Measurements from ENCODE around the gene INSM1. TPM values are rescaled to one million over a fixed set of nuclear protein-coding genes. Genes with fewer than 3 reads are reported as not detected.

The INSM1 gene
- polyA plus RNA-seq, 1 donor (not counting 4 experiments of a cell fraction or from before 2014, with no cell fraction given), result not detected

DNA sequence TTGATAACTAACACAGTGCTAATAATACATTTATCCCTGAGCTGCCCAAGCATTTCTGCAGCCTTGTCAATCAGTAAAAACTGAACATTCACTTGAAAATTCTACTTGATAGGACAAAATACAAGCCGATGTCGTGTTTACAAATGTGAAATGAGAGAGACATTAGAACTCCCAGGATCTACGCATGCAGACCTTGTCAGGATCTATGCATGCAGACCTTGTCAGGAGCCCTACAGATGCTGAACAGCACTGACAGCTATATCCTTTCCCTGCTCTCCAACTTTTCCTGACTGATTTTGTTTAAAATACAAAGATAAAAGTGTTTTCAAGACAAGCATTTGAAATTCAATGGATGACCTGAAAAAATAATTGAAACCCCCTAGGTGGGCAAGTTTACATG is 28.9 kb downstream of the INSM1 start:
- TF ChIP-seq, protein P1, sequence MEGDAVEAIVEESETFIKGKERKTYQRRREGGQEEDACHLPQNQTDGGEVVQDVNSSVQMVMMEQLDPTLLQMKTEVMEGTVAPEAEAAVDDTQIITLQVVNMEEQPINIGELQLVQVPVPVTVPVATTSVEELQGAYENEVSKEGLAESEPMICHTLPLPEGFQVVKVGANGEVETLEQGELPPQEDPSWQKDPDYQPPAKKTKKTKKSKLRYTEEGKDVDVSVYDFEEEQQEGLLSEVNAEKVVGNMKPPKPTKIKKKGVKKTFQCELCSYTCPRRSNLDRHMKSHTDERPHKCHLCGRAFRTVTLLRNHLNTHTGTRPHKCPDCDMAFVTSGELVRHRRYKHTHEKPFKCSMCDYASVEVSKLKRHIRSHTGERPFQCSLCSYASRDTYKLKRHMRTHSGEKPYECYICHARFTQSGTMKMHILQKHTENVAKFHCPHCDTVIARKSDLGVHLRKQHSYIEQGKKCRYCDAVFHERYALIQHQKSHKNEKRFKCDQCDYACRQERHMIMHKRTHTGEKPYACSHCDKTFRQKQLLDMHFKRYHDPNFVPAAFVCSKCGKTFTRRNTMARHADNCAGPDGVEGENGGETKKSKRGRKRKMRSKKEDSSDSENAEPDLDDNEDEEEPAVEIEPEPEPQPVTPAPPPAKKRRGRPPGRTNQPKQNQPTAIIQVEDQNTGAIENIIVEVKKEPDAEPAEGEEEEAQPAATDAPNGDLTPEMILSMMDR (optimal IDR thresholded peaks at IDR 0.05 in 1 of 3, IDR thresholded peaks at IDR 0.05 in 1 of 3, conservative IDR thresholded peaks at IDR 0.05 in 1 of 3; ENCODE audit: extremely low read depth in 1 of 3, insufficient read depth in 2 of 3, low read length in 3 of 3), result no peak
- no peak for TF ChIP-seq EZH2 (IDR thresholded peaks at IDR 0.05; ENCODE audit: low read length)
- Histone ChIP-seq H3K27ac (ENCODE audit: control insufficient read depth, insufficient read depth, low read length) (no peak overlapping the region), H3K27me3 (ENCODE audit: control insufficient read depth, extremely low read depth, insufficient read depth, low read length) (no peaks in the 10 kb centered on the region), H3K9me3 (ENCODE audit: control insufficient read depth, low read depth, low read length) (no peaks in the 10 kb centered on the region), H3K4me1 (ENCODE audit: control insufficient read depth, extremely low read depth, insufficient read depth, low read length) (no peaks in the 10 kb centered on the region), H3K9ac (ENCODE audit: control insufficient read depth, extremely low read depth, insufficient read depth, low read length) (no peak overlapping the region), H3K9me1 (ENCODE audit: control insufficient read depth, extremely low read depth, insufficient read depth, low read length) (no peaks in the 10 kb centered on the region), H3K79me2 (ENCODE audit: control insufficient read depth, insufficient read depth, low read length) (no peaks in the 10 kb centered on the region), H3K4me3 (ENCODE audit: control insufficient read depth in 2 of 3, extremely low read depth in 1 of 3, insufficient read depth in 2 of 3, low read depth in 1 of 3, low read length in 3 of 3) (no peak overlapping the region), H4K20me1 (ENCODE audit: control insufficient read depth, extremely low read depth, insufficient read depth, low read length) (no peaks in the 10 kb centered on the region), H3K36me3 (ENCODE audit: control insufficient read depth in 2 of 2, extremely low read depth in 1 of 2, insufficient read depth in 2 of 2, low read length in 2 of 2) (no peaks in the 10 kb centered on the region), H3K4me2 (ENCODE audit: control insufficient read depth, extremely low read depth, insufficient read depth, low read depth, low read length) (no peak overlapping the region), H2AFZ (ENCODE audit: control insufficient read depth, low read length) (no peak overlapping the region)
- FAIRE-seq, result no peak
- no peak for DNase-seq (ENCODE audit: low read depth, low spot score)
- dilution Hi-C loops (cut with MboI; ENCODE audit: extremely low pct_ligation_motif_present, low sequenced_read_pairs), result no loop called here

DNA sequence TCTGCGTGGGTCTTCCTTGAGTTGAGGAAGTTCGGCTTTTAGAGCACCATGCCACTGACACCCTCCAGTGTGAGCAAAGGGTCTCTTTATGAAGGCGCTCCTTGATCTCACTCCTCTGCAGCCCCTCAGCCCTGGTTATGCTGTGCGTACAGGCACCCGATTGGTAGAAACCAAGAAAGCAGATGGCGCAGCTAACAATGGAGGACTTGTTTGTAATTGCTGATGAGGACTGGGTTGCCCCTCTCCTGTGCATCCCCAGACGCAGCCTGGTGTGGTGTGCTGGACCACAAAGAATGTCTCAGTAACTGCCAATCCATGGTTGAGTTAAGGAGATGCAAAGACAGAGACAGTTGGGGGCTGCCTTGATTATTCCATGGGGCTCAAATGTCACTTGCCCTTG is 30.2 kb downstream of the INSM1 start:
- dilution Hi-C loops (cut with MboI; ENCODE audit: extremely low pct_ligation_motif_present, low sequenced_read_pairs), result no loop called here
- Histone ChIP-seq H3K79me2 (ENCODE audit: control insufficient read depth, insufficient read depth, low read length) (no peaks in the 10 kb centered on the region), H4K20me1 (ENCODE audit: control insufficient read depth, extremely low read depth, insufficient read depth, low read length) (no peaks in the 10 kb centered on the region), H3K4me2 (ENCODE audit: control insufficient read depth, extremely low read depth, insufficient read depth, low read depth, low read length) (no peak overlapping the region), H3K4me1 (ENCODE audit: control insufficient read depth, extremely low read depth, insufficient read depth, low read length) (no peaks in the 10 kb centered on the region), H3K27ac (ENCODE audit: control insufficient read depth, insufficient read depth, low read length) (no peak overlapping the region), H3K9me3 (ENCODE audit: control insufficient read depth, low read depth, low read length) (no peaks in the 10 kb centered on the region), H2AFZ (ENCODE audit: control insufficient read depth, low read length) (no peak overlapping the region), H3K4me3 (ENCODE audit: control insufficient read depth in 2 of 3, extremely low read depth in 1 of 3, insufficient read depth in 2 of 3, low read depth in 1 of 3, low read length in 3 of 3) (no peak overlapping the region), H3K27me3 (ENCODE audit: control insufficient read depth, extremely low read depth, insufficient read depth, low read length) (no peaks in the 10 kb centered on the region), H3K36me3 (ENCODE audit: control insufficient read depth in 2 of 2, extremely low read depth in 1 of 2, insufficient read depth in 2 of 2, low read length in 2 of 2) (no peaks in the 10 kb centered on the region), H3K9ac (ENCODE audit: control insufficient read depth, extremely low read depth, insufficient read depth, low read length) (no peak overlapping the region), H3K9me1 (ENCODE audit: control insufficient read depth, extremely low read depth, insufficient read depth, low read length) (no peaks in the 10 kb centered on the region)
- FAIRE-seq (no peak), DNase-seq (ENCODE audit: low read depth, low spot score) (no peak)
- no peak for TF ChIP-seq EZH2 (IDR thresholded peaks at IDR 0.05; ENCODE audit: low read length)
- TF ChIP-seq, protein P1 (optimal IDR thresholded peaks at IDR 0.05 in 1 of 3, IDR thresholded peaks at IDR 0.05 in 1 of 3, conservative IDR thresholded peaks at IDR 0.05 in 1 of 3; ENCODE audit: extremely low read depth in 1 of 3, insufficient read depth in 2 of 3, low read length in 3 of 3), result no peak
